Measurements from ENCODE around the gene SCUBE1.

Gene SCUBE1

DNA sequence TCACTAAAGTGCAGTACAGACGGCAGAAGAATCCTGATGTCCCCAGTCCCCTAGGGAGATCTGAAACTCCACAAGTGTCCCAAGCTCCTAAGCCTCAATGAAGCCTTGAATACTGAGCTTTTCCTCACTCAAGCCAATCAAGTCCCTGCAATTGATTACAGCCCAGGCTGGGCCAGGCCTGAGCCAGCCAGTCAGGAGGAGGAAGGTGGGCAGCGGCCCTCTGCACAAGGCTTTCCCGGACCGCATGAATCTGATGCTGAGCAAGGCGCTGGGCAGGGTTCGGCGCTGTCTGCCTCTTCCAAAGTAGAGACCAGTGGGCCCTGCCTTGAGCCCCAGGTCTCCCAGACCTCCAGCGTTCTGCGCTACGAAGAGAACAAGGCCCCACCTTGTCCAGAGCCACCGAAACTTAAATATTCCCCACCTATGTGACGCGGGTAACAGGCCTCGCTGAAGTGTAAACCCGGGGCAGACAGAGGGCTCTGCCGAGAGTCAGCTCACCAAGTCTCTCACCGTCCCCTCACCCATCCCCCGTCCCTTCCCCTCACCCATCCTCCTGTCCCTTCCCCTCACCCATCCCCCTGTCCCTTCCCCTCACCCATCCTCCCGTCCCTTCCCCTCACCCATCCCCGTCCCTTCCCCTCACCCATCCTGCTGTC, 63.2 kb downstream of the SCUBE1 start:
- no peaks in the 10 kb centered on the region for H3K36me3 ChIP-seq (ENCODE audit: insufficient read depth, low read length)
- H3K27ac ChIP-seq = no peak overlapping the region
- DNase-seq (ENCODE audit: low read depth, low spot score) = no peak
- no peak overlapping the region for H3K4me3 ChIP-seq
- H3K9me3 ChIP-seq (ENCODE audit: low read depth, low read length) = no peaks in the 10 kb centered on the region
- H3K9ac ChIP-seq (ENCODE audit: insufficient read length) = no peak overlapping the region
- TF ChIP-seq POLR2AphosphoS5 (IDR thresholded peaks at IDR 0.05; ENCODE audit: borderline replicate concordance, low read depth, low read length) (no peak), FOXP2 (optimal IDR thresholded peaks at IDR 0.05; ENCODE audit: control extremely low read depth, extremely low read length, insufficient read depth) (no peak), EZH2 (IDR thresholded peaks at IDR 0.05) (no peak)

DNA sequence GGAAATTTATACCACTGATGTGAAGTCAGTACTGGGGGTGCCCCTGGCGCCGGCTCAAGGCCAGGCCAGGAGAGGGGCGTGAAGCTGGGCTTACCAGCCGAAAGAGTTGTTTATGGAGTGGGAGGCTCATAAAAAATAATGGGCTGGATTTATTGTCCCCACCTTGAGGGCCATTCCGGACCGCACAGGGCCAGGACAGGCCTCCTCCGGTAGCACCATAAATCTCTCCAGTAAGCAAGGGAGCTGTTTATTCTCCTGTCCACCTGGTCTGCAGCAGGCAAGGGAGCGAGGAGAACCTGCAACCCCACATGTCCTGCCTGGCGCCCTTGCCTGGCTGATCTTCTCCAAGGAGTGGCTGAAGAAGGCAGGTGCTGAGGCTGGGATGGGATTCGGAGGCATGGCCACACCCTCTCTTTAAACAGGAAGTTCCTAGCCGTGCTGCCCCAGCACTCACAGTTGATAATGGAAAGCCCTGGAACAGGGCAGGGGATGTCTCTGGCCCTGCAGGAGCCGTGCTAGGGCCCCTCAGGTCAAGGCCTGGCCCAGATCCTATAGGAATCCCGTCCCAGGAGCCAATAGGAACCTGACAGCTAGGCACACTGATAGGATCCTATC, 65.1 kb downstream of the SCUBE1 start:
- Histone ChIP-seq H3K36me3 (ENCODE audit: insufficient read depth, low read length) (no peaks in the 10 kb centered on the region), H3K4me3 (no peak overlapping the region), H3K27ac (no peak overlapping the region), H3K9me3 (ENCODE audit: low read depth, low read length) (no peaks in the 10 kb centered on the region), H3K9ac (ENCODE audit: insufficient read length) (no peak overlapping the region)
- TF ChIP-seq EZH2 (IDR thresholded peaks at IDR 0.05) = no peak
- no peak for TF ChIP-seq FOXP2 (optimal IDR thresholded peaks at IDR 0.05; ENCODE audit: control extremely low read depth, extremely low read length, insufficient read depth)
- TF ChIP-seq POLR2AphosphoS5 (IDR thresholded peaks at IDR 0.05; ENCODE audit: borderline replicate concordance, low read depth, low read length) = no peak
- DNase-seq (ENCODE audit: low read depth, low spot score) = no peak

DNA sequence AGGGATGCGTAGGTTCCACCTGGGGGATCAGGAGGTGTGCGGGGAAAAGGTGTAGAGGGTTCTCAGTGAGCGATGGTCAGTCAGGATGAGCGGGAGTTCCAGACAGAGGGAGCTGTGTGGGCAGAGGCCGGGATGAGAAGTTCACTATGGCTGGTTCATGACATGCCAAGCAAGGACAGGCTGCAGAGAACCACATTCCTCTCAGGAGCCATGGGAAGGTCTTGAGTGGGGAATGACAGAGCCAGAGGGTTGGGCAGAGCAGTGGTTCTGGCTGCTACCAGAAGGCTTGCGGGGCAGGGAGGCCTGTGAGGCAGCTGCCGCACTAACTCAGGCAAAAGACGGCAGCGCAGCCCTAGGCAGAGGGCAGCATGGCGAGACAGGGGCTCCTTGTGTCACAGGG, 66.1 kb downstream of the SCUBE1 start:
- no peak overlapping the region for H3K27ac ChIP-seq
- H3K9ac ChIP-seq (ENCODE audit: insufficient read length) = no peak overlapping the region
- TF ChIP-seq FOXP2 (optimal IDR thresholded peaks at IDR 0.05; ENCODE audit: control extremely low read depth, extremely low read length, insufficient read depth) = no peak
- no peak for TF ChIP-seq POLR2AphosphoS5 (IDR thresholded peaks at IDR 0.05; ENCODE audit: borderline replicate concordance, low read depth, low read length)
- no peak for TF ChIP-seq EZH2 (IDR thresholded peaks at IDR 0.05)

DNA sequence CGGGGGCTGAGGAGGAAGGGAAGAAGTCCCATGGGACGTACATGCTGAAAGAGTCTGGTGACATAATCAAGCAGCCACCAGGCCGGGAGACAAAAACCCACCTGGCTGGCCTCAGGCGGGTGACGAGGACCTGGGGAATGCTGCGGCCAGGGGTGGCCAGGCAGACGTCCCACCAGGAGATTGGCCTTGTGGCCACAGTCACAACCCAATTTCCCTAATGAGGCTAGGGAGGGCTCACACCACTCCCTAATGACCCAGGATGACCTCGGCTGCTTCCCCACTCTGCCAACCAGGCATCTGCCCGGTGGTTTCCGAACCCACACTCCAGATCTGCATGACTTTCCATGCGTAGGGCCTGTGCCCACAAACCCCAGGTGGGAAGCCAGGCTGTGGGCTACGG, 66.9 kb downstream of the SCUBE1 start:
- Histone ChIP-seq H3K4me3 (no peak overlapping the region), H3K9ac (ENCODE audit: insufficient read length) (no peak overlapping the region), H3K36me3 (ENCODE audit: insufficient read depth, low read length) (no peaks in the 10 kb centered on the region), H3K9me3 (ENCODE audit: low read depth, low read length) (no peaks in the 10 kb centered on the region), H3K27ac (no peak overlapping the region)
- no peak for DNase-seq (ENCODE audit: low read depth, low spot score)
- no peak for TF ChIP-seq FOXP2 (optimal IDR thresholded peaks at IDR 0.05; ENCODE audit: control extremely low read depth, extremely low read length, insufficient read depth)

More for the DNA sequence above, 66.1 kb downstream of the SCUBE1 start:
- no peak for DNase-seq (ENCODE audit: low read depth, low spot score)
- Histone ChIP-seq H3K4me3 (no peak overlapping the region), H3K9me3 (ENCODE audit: low read depth, low read length) (no peaks in the 10 kb centered on the region), H3K36me3 (ENCODE audit: insufficient read depth, low read length) (no peaks in the 10 kb centered on the region)

DNA sequence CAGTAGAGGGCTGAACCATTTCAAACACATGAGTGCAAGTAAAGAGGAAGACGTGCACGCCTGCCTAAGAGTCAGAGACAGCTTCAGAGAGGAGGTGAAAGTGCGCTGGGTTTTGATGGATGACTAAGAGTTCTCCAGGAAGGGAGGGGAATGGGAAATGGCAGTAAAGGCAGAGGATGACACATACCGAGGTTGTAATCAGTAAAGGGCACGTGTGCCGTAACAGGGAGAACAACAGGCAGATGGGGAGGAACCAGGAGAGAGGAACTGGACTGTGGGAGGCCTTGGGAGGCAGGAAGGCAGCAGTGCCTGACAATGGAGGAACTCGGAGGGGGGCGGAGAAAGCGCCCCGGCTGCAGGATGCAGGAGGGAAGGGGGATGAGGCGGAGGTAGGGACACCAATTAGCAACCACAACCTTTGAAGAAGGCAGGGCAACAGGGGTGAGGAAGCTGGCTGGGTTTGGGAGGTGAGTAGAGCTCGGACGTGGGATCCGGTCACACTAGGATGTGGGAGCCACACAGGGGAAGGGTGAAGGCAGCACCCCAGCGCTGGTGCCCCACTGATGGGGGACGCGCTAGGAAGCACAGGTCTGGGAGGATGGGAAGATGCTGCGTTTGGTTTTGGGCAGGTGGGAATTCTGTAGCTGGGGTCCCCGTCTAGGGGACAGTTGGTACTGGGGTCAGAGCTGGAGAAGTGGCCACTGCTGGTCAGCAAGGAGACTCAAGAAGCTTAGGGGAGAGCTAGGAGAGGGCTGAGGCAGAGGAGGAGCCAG, 67.4 kb downstream of the SCUBE1 start:
- DNase-seq (ENCODE audit: low read depth, low spot score) = no peak
- Histone ChIP-seq H3K36me3 (ENCODE audit: insufficient read depth, low read length) (no peaks in the 10 kb centered on the region), H3K9ac (ENCODE audit: insufficient read length) (no peak overlapping the region), H3K4me3 (no peak overlapping the region), H3K27ac (no peak overlapping the region), H3K9me3 (ENCODE audit: low read depth, low read length) (no peaks in the 10 kb centered on the region)
- no peak for TF ChIP-seq FOXP2 (optimal IDR thresholded peaks at IDR 0.05; ENCODE audit: control extremely low read depth, extremely low read length, insufficient read depth)
- no peak for TF ChIP-seq POLR2AphosphoS5 (IDR thresholded peaks at IDR 0.05; ENCODE audit: borderline replicate concordance, low read depth, low read length)
- TF ChIP-seq EZH2 (IDR thresholded peaks at IDR 0.05) = no peak

DNA sequence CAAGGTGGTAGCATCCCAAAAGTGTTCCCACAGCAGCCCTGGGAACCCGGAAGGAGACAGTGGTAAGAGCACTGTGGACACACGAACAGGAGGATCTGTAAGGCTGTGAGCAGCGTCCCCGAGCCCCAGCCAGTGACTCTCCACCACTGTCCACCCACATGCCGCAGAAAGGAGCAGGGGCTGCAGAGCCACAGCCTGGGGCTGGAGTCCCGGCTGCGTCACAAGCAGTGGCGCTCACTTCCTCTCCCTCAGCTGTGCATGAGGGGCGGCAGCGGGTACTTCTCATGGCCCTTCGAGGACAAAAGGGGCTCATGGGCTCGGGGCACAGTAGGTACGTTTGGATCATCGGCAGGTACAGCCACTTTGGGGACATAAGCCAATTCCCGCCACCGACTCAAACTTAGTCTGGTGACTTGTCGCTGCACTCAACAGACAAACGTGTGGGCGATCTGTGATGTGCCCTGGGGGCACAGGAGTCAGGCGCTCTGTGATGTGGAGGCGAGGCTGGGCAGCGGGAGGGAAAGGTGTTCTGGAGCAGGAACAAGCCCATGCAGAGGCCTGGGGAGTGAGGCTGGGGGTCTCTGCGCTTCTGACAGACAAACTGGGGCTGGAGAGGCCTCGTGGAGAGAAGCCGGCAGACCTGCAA, 68.5 kb downstream of the SCUBE1 start:
- no peak for DNase-seq (ENCODE audit: low read depth, low spot score)
- H3K27ac ChIP-seq = no peak overlapping the region
- TF ChIP-seq POLR2AphosphoS5 (IDR thresholded peaks at IDR 0.05; ENCODE audit: borderline replicate concordance, low read depth, low read length) (no peak), EZH2 (IDR thresholded peaks at IDR 0.05) (no peak), FOXP2 (optimal IDR thresholded peaks at IDR 0.05; ENCODE audit: control extremely low read depth, extremely low read length, insufficient read depth) (no peak)
- H3K4me3 ChIP-seq = no peak overlapping the region
- H3K36me3 ChIP-seq (ENCODE audit: insufficient read depth, low read length) = no peaks in the 10 kb centered on the region
- no peak overlapping the region for H3K9ac ChIP-seq (ENCODE audit: insufficient read length)
- H3K9me3 ChIP-seq (ENCODE audit: low read depth, low read length) = no peaks in the 10 kb centered on the region

DNA sequence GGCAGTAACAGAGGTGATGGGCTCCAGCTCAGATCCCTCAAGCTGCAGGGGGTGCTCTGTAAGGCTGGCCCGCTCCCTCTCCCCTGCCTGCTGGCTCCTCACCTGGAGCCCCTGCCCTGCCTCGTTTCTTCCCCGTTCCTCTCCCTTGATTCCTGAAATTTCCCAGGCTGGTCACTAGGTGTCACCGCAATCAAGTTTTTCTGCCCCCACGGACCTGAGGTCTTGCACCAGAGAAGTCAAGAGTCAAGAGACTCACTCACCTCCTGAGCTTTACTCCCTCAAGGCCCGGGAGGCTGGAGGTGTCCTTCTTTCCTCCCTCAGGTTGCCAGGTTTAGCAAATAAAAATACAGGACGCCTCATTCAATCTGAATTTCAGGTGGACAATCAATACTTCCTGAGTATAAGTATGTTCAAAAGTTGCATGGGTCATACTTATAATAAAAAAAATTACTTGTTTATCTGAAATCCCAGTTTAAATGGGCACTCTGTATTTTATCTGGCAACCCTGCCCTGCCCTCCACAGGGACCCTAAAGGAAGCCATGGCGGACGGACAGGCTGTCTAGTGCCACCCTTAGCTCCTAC, 69.2 kb downstream of the SCUBE1 start:
- Histone ChIP-seq H3K27ac (no peak overlapping the region), H3K36me3 (ENCODE audit: insufficient read depth, low read length) (no peaks in the 10 kb centered on the region), H3K9ac (ENCODE audit: insufficient read length) (no peak overlapping the region), H3K9me3 (ENCODE audit: low read depth, low read length) (no peaks in the 10 kb centered on the region), H3K4me3 (no peak overlapping the region)
- DNase-seq (ENCODE audit: low read depth, low spot score) = no peak
- TF ChIP-seq POLR2AphosphoS5 (IDR thresholded peaks at IDR 0.05; ENCODE audit: borderline replicate concordance, low read depth, low read length) (no peak), FOXP2 (optimal IDR thresholded peaks at IDR 0.05; ENCODE audit: control extremely low read depth, extremely low read length, insufficient read depth) (no peak), EZH2 (IDR thresholded peaks at IDR 0.05) (no peak)

DNA sequence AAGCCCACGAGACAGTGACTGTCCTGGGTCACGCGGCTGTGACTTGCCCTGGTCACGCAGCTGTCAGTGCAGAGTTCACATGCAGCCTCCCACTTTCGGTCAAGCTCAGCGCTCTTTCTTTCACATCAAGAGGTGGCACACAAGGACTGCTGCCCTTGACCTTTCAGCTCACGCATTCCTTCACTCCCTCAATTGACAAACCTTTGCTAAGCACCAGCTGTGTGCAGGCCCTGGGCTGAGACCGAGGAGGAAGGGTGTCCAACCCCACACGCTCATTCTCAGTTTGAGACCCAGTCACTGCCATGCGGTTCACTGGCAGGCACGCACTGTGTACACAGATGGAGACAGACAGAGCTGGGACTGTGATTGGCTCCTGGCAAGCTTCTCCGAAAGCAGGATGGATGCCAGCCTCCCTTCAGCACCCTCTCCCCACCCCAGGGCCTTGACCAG, 70.3 kb downstream of the SCUBE1 start:
- H3K4me3 ChIP-seq = no peak overlapping the region
- H3K36me3 ChIP-seq (ENCODE audit: insufficient read depth, low read length) = no peaks in the 10 kb centered on the region
- TF ChIP-seq EZH2 (IDR thresholded peaks at IDR 0.05) = no peak
- no peak for TF ChIP-seq FOXP2 (optimal IDR thresholded peaks at IDR 0.05; ENCODE audit: control extremely low read depth, extremely low read length, insufficient read depth)
- TF ChIP-seq POLR2AphosphoS5 (IDR thresholded peaks at IDR 0.05; ENCODE audit: borderline replicate concordance, low read depth, low read length) = no peak
- DNase-seq (ENCODE audit: low read depth, low spot score) = no peak
- H3K9me3 ChIP-seq (ENCODE audit: low read depth, low read length) = no peaks in the 10 kb centered on the region
- H3K27ac ChIP-seq = no peak overlapping the region
- no peak overlapping the region for H3K9ac ChIP-seq (ENCODE audit: insufficient read length)
